ENCODE results near the gene SDK2. TPM values are rescaled to one million over a fixed set of nuclear protein-coding genes. Genes with fewer than 3 reads are reported as not detected.

The SDK2 gene
- total and polyA plus RNA-seq, 2 experiments from 2014 or later = 0.74 to 5.1 TPM

GRCh38 chr17:73468221-73468620 is 176.0 kb downstream of the SDK2 start:
- no peaks in the 10 kb centered on the region for H3K4me1 ChIP-seq (ENCODE audit: insufficient read depth)

More at GRCh38 chr17:73468221-73468620, 176.0 kb downstream of the SDK2 start:
- Mint-ChIP-seq H3K4me3 (no peak overlapping the region), H3K9me3 (peaks cover 6% of the 10 kb centered on the region; the same call in 2 of the 3 replicates), H3K27ac (no peak overlapping the region), H3K27me3 (ENCODE audit: insufficient read depth, low read depth, poor library complexity) (peaks cover 4% of the 10 kb centered on the region), H3K4me1 (peaks cover 8% of the 10 kb centered on the region), H3K36me3 (ENCODE audit: low read depth) (peaks cover 4% of the 10 kb centered on the region; the same call in 2 of the 3 replicates)
- H3F3A ChIP-seq (replicated peaks; ENCODE audit: low read depth) = no peaks in the 10 kb centered on the region
- H3K79me2 ChIP-seq (replicated peaks; ENCODE audit: insufficient read depth) = no peaks in the 10 kb centered on the region
- H3K4me2 ChIP-seq = no peak overlapping the region
- no peaks in the 10 kb centered on the region for H3K36me3 ChIP-seq (ENCODE audit: insufficient read depth)
- DNase-seq (ENCODE audit: low spot score) = no peak
- H3K27me3 ChIP-seq (ENCODE audit: insufficient read depth) = no peaks in the 10 kb centered on the region
- ATAC-seq = no peak
- H4K20me1 ChIP-seq (replicated peaks; ENCODE audit: insufficient read depth) = no peaks in the 10 kb centered on the region
- no peak overlapping the region for H2AFZ ChIP-seq
- TF ChIP-seq ZNF462 (CRISPR knock-in tag; IDR thresholded peaks at IDR 0.05) = no peak
- TF ChIP-seq JUNB (IDR thresholded peaks at IDR 0.05; ENCODE audit: unreplicated experiment) = no peak
- TF ChIP-seq STAT1 (IDR thresholded peaks at IDR 0.05; ENCODE audit: unreplicated experiment) = no peak
- no peak overlapping the region for H3K27ac ChIP-seq (ENCODE audit: low read depth)
- no peaks in the 10 kb centered on the region for H3K9me2 ChIP-seq (ENCODE audit: insufficient read depth)
- no peak overlapping the region for H3K4me3 ChIP-seq
